RWPE1 (cell line): ENCODE results near the gene EVI2A.
"Not testable (repeated sequence)": the region's sequence is repeated elsewhere in the genome, so short reads cannot be mapped to it uniquely, and the experiment has no call there.

Source experiments
- CTCF ChIA-PET: fragments of 350-600 bp; sonication (Branson Sonifier 250); formaldehyde crosslinking; extraction: SDS; loops from one replicate; lab custom pipeline; 2021; lab: Yijun Ruan, JAX
- POLR2A ChIA-PET: fragments of 400-600 bp; formaldehyde crosslinking; extraction: SDS; loops from one replicate; lab custom pipeline; 2020; ENCODE audit warnings: antibody characterized with exemption; ENCODE audit not compliant: low non-redundant PET; lab: Yijun Ruan, JAX
- DNase-seq: peaks from one replicate; pipeline ENCODE4 v3.0.0; 2012; ENCODE audit warnings: low spot score
- H3K27ac ChIP-seq: fragments of 450-650 bp; 2 replicates; pipeline ENCODE4 v1.5.1; 2017
- TF ChIP-seq, protein P1 (sequence below): fragments of 450-650 bp; conservative IDR thresholded peaks from 2 replicates; pipeline ENCODE4 v1.5.1; 2017; ENCODE audit warnings: low read depth, mild to moderate bottlenecking

Gene EVI2A

DNA sequence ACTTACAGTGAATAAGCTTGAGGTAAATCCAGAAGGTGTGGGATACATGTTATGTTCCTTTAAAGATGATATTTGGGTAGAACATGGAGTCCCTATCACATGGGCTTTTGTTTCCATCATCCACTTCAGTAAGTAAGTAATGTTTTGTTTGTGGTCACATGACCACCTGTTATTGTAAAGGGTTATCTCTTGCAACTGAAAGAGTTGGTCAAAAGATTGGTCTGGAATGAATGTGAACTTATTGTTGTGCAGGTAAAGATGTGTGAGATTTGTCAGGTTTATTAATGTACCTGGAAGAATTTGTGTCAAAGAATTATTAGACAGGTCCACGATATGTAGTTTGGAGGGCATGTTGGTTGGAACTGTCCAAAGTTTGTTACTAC is 25.9 kb downstream of the EVI2A start:
- POLR2A ChIA-PET, result interaction anchor here (0.5 kb wide), 1 partner anchor 13 kb away, joined by 5 read pairs; no protein-coding TSS in a partner anchor
- no peak for DNase-seq
- TF ChIP-seq, protein P1, sequence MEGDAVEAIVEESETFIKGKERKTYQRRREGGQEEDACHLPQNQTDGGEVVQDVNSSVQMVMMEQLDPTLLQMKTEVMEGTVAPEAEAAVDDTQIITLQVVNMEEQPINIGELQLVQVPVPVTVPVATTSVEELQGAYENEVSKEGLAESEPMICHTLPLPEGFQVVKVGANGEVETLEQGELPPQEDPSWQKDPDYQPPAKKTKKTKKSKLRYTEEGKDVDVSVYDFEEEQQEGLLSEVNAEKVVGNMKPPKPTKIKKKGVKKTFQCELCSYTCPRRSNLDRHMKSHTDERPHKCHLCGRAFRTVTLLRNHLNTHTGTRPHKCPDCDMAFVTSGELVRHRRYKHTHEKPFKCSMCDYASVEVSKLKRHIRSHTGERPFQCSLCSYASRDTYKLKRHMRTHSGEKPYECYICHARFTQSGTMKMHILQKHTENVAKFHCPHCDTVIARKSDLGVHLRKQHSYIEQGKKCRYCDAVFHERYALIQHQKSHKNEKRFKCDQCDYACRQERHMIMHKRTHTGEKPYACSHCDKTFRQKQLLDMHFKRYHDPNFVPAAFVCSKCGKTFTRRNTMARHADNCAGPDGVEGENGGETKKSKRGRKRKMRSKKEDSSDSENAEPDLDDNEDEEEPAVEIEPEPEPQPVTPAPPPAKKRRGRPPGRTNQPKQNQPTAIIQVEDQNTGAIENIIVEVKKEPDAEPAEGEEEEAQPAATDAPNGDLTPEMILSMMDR, result no peak
- H3K27ac ChIP-seq, result no peak overlapping the region
- CTCF ChIA-PET, result no interaction called here

DNA sequence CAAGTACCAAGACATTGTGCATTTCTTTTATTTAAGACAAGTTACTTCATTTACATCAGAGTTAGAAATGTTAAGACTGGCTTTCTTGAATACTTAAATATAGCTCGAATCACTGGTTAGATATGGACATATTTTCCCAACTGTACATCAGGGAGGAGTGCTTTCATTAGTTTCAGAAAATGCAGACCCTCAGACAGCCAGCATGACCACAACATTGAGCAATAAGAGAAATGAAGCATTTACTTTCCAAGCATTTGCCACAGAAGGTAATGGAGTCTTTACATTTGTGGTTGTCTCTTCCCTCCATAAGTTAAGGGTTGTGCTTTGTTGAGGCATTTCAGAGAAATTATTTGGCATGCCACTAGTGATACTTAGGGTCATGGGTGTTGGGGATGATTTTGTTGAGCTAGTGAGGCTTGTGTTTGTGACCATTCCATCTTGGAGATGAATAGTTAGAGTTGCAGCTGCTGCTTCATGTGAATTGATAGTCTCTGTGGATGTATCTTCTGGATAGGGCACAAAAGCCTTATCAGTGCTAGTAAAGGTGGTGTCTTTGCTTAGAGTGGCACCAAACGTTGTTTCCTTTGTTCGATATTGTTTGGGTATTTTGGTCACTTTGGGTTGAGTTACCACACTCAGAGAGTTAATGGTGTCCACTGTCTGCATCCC is 26.5 kb downstream of the EVI2A start:
- CTCF ChIA-PET, result no interaction called here
- TF ChIP-seq, protein P1, result no peak
- POLR2A ChIA-PET, result interaction anchor here (0.5 kb wide), 1 partner anchor 12 kb away, joined by 5 read pairs; no protein-coding TSS in a partner anchor
- no peak overlapping the region for H3K27ac ChIP-seq
- DNase-seq, result no peak

DNA sequence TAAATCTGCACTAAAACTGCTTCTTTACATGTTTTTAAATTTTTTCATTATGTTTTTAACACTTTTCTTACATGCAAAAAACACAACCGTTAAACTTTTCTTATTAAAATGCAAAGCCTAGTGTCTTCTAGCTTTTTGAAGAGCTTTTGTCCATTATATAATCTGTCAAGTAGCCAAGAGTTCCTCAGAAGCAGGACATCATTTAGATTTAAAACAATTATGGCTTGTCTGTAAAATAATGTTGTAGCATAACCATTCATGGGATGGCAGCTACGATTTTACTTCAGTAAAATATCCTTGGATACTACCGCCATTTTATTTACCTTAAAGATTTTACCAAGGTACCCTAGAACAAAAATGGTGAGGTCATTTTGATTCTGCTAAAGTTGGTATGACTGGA is 27.2 kb downstream of the EVI2A start:
- no peak overlapping the region for H3K27ac ChIP-seq
- ChIA-PET POLR2A (no interaction called here), CTCF (interaction anchor here (1.3 kb wide), 1 partner anchor 25 kb away, joined by 4 read pairs; no protein-coding TSS in a partner anchor)

DNA sequence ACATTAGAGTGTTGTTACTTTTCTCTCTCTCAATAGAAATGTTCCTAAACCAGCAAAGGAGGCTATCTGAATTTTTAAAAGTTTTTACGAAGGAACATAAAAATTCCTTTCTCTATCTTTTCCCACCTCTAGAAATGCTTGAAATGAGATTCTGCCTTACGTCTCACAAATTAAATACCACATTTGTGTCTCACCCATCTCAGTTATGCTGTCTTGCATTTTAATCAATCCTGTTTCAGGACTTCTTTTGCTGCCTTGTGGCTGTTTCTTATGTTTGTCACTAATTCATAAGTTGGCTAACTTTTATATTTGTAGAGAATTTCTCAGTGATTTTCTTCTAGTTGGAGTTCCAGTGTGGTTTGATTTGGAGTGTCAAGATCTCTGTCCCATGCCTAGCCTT is 27.8 kb downstream of the EVI2A start:
- CTCF ChIA-PET, result interaction anchor here (0.7 to 1.3 kb wide), 2 partner anchors 24 to 241 kb away, joined by 3 to 4 read pairs; no protein-coding TSS in a partner anchor
- POLR2A ChIA-PET, result no interaction called here
- DNase-seq, result no peak

More for the DNA sequence above, 27.2 kb downstream of the EVI2A start:
- no peak for DNase-seq
- TF ChIP-seq, protein P1, result no peak

DNA sequence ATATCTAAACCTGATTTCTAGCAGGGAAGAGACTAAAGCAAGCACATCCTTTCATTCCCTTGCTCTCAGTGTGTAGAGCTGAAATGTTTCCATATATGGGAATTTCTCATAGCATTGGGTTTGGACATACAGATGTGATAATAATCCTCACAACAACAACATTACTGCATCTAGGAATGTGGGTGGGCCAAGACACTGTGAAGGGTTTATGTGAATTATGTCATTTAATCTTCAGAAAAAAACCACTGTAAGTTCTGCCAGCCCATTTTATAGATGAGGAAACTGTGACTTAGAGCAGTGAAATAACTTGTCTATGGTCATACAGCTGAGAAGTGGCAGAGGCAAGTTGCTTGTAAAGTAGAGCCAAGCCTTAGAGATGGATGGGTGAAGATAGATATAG is 29.6 kb downstream of the EVI2A start:
- CTCF ChIA-PET, result no interaction called here
- TF ChIP-seq, protein P1, result no peak
- POLR2A ChIA-PET, result no interaction called here
- no peak overlapping the region for H3K27ac ChIP-seq
- DNase-seq, result no peak

More for the DNA sequence above, 27.8 kb downstream of the EVI2A start:
- TF ChIP-seq, protein P1, result no peak
- H3K27ac ChIP-seq, result no peak overlapping the region

DNA sequence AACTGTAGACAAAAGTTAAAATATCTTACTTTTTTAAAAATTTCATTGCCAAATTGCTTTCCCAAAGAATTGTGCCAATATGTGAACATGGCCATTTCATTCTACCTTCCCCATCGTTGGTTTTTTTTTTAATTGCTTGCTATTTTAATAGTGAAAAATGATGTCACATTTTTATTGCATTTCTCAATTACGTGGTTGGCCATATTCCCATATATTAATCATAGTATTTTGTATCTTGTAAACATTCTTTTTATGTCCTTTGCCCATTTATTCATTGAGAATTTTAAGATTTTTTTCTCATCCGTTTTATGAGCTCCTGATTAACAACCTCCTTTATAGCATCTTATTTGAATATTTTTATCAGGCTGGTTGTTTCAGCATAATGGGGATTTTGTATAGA is 31.6 kb downstream of the EVI2A start:
- DNase-seq, result no peak
- TF ChIP-seq, protein P1, result no peak
- CTCF ChIA-PET, result no interaction called here
- H3K27ac ChIP-seq, result no peak overlapping the region
- POLR2A ChIA-PET, result no interaction called here

DNA sequence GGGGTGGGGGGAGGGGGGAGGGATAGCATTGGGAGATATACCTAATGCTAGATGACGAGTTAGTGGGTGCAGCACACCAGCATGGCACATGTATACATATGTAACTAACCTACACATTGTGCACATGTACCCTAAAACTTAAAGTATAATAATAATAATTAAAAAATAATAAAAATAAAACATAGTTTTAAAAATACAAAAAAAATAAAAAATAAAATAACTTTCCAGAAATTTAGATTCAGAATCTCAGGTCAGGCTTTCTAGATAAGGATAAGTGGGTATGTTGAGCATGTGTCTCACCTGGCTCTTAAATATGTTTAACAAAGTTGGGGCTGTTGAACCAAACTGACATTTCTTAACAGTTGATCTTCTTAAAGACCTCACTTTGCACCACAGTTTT is 33.5 kb downstream of the EVI2A start:
- POLR2A ChIA-PET, H3K27ac ChIP-seq, DNase-seq, CTCF ChIA-PET: not testable (repeated sequence)
